Measurements from ENCODE around the gene USP10.

USP10 gene

GRCh38 chr16:84714028-84714427 lies 14.2 kb downstream of the USP10 start:
- H3K27me3 ChIP-seq (ENCODE audit: control insufficient read depth in 1 of 2, insufficient read depth in 1 of 2, low read length in 2 of 2): no peaks in the 10 kb centered on the region
- no peak overlapping the region for H3K4me2 ChIP-seq (ENCODE audit: low read length, poor library complexity, severe bottlenecking)
- 97% methylated on average over 3 of the region's 6 CpGs for WGBS
- H4K91ac ChIP-seq (ENCODE audit: low read length): no peak overlapping the region
- H3K4me1 ChIP-seq (ENCODE audit: control insufficient read depth, insufficient read depth, low read depth, low read length): peaks cover 18% of the 10 kb centered on the region
- H3K18ac ChIP-seq (ENCODE audit: low read depth in 1 of 2, low read length in 2 of 2): no peak overlapping the region
- H4K8ac ChIP-seq (ENCODE audit: low read length): no peak overlapping the region
- no peak overlapping the region for H3K4me3 ChIP-seq (ENCODE audit: insufficient read depth in 1 of 2, low read depth in 1 of 2, low read length in 2 of 2)
- no peaks in the 10 kb centered on the region for H3K79me1 ChIP-seq (replicated peaks; ENCODE audit: low read length, poor library complexity, severe bottlenecking)
- peaks cover 12 to 14% of the 10 kb centered on the region in 2 experiments for H3K36me3 ChIP-seq (ENCODE audit: control insufficient read depth in 1 of 2, insufficient read depth in 2 of 2, low read depth in 1 of 2, low read length in 2 of 2)
- no peak overlapping the region for H2BK5ac ChIP-seq (ENCODE audit: low read depth, low read length, poor library complexity, severe bottlenecking)
- H3K23ac ChIP-seq (ENCODE audit: low read length in 2 of 2): no peak overlapping the region
- DNase-seq: no peak
- H3K9me3 ChIP-seq (ENCODE audit: control insufficient read depth, low read length): no peaks in the 10 kb centered on the region
- no peak overlapping the region for H2BK12ac ChIP-seq (ENCODE audit: low read length in 2 of 2)
- H3K9ac ChIP-seq (ENCODE audit: low read length): no peak overlapping the region
- no peak overlapping the region for H3K4ac ChIP-seq (ENCODE audit: low read depth in 1 of 2, low read length in 2 of 2)
- no peak overlapping the region for H3K14ac ChIP-seq (ENCODE audit: low read length in 2 of 2)
- no peak overlapping the region for H2BK15ac ChIP-seq (ENCODE audit: low read depth, poor library complexity, severe bottlenecking)
- no peak overlapping the region for H2BK120ac ChIP-seq (ENCODE audit: low read depth, low read length)
- no peak overlapping the region for H2AFZ ChIP-seq (ENCODE audit: low read depth, low read length)
- H2AK5ac ChIP-seq (ENCODE audit: low read length, severe bottlenecking): peak overlapping the region; percentile 61
- H3K27ac ChIP-seq (ENCODE audit: low read length, poor library complexity, severe bottlenecking): no peak overlapping the region

DNA sequence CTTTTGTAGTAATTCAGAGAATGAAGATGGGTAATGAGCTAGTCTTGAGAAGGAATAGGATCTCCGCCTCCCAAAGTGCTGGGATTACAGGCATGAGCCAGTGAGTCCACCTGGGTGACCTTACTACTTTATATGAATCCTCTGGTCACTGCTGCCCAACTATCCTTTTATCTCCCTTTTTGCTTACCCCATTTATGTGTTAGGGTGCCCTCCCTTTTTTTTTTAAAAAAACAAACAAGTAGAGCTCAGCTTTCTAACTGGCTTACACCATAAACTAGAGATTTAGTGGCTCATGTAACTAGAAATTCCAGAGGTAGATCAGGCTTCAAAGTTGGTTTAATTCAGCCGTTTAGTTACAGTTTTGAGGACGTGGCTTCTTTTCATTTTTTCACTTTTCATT lies 15.6 kb downstream of the USP10 start:
- no peak overlapping the region for H2BK120ac ChIP-seq (ENCODE audit: low read depth, low read length)
- H3K18ac ChIP-seq (ENCODE audit: low read depth in 1 of 2, low read length in 2 of 2): no peak overlapping the region
- H3K9ac ChIP-seq (ENCODE audit: low read length): no peak overlapping the region
- no peak overlapping the region for H3K23ac ChIP-seq (ENCODE audit: low read length in 2 of 2)
- no peak overlapping the region for H4K91ac ChIP-seq (ENCODE audit: low read length)
- H3K4me1 ChIP-seq (ENCODE audit: control insufficient read depth, insufficient read depth, low read depth, low read length): peaks cover 20% of the 10 kb centered on the region
- no peak overlapping the region for H2BK15ac ChIP-seq (ENCODE audit: low read depth, poor library complexity, severe bottlenecking)
- H3K27me3 ChIP-seq (ENCODE audit: control insufficient read depth in 1 of 2, insufficient read depth in 1 of 2, low read length in 2 of 2): no peaks in the 10 kb centered on the region
- H3K27ac ChIP-seq (ENCODE audit: low read length, poor library complexity, severe bottlenecking): no peak overlapping the region
- 95% methylated on average over 3 of the region's 3 CpGs for WGBS
- H4K8ac ChIP-seq (ENCODE audit: low read length): no peak overlapping the region
- H3K9me3 ChIP-seq (ENCODE audit: control insufficient read depth, low read length): no peaks in the 10 kb centered on the region
- DNase-seq: no peak
- H3K4me2 ChIP-seq (ENCODE audit: low read length, poor library complexity, severe bottlenecking): no peak overlapping the region
- H3K36me3 ChIP-seq (ENCODE audit: control insufficient read depth in 1 of 2, insufficient read depth in 2 of 2, low read depth in 1 of 2, low read length in 2 of 2): peaks cover 9 to 17% of the 10 kb centered on the region in 2 experiments
- H3K4ac ChIP-seq (ENCODE audit: low read depth in 1 of 2, low read length in 2 of 2): no peak overlapping the region
- H3K14ac ChIP-seq (ENCODE audit: low read length in 2 of 2): no peak overlapping the region
- no peaks in the 10 kb centered on the region for H3K79me1 ChIP-seq (replicated peaks; ENCODE audit: low read length, poor library complexity, severe bottlenecking)
- H2BK12ac ChIP-seq (ENCODE audit: low read length in 2 of 2): no peak overlapping the region
- H2AFZ ChIP-seq (ENCODE audit: low read depth, low read length): no peak overlapping the region
- no peak overlapping the region for H2AK5ac ChIP-seq (ENCODE audit: low read length, severe bottlenecking)
- H2BK5ac ChIP-seq (ENCODE audit: low read depth, low read length, poor library complexity, severe bottlenecking): no peak overlapping the region
- no peak overlapping the region for H3K4me3 ChIP-seq (ENCODE audit: insufficient read depth in 1 of 2, low read depth in 1 of 2, low read length in 2 of 2)

DNA sequence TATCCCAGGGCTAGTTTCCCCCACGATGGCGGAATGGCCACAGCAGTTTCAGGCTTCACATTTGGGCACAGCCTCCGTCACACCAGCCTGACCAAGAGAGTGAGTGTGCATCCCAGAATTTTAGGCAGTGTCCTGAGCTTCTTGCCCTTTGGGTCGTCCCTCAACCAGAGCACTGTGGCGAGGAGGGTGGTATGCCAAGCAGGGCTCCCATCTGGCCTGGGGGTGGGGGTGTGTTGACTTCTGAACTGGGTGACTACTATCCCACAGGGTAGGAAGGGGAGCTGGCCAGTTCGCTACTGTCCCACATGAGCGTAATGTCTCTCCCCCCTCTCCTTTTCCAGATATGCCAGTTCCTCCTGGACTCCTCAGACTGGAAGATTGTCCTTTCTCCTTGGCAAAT lies 16.1 kb downstream of the USP10 start:
- H3K79me1 ChIP-seq (replicated peaks; ENCODE audit: low read length, poor library complexity, severe bottlenecking): peaks cover 1% of the 10 kb centered on the region
- peaks cover 20% of the 10 kb centered on the region for H3K4me1 ChIP-seq (ENCODE audit: control insufficient read depth, insufficient read depth, low read depth, low read length)
- no peak overlapping the region for H2BK12ac ChIP-seq (ENCODE audit: low read length in 2 of 2)
- H4K91ac ChIP-seq (ENCODE audit: low read length): no peak overlapping the region
- H3K4ac ChIP-seq (ENCODE audit: low read depth in 1 of 2, low read length in 2 of 2): no peak overlapping the region
- no peak overlapping the region for H3K4me2 ChIP-seq (ENCODE audit: low read length, poor library complexity, severe bottlenecking)
- H3K23ac ChIP-seq (ENCODE audit: low read length in 2 of 2): no peak overlapping the region
- no peak overlapping the region for H3K18ac ChIP-seq (ENCODE audit: low read depth in 1 of 2, low read length in 2 of 2)
- H3K27ac ChIP-seq (ENCODE audit: low read length, poor library complexity, severe bottlenecking): no peak overlapping the region
- 97% methylated on average over 7 of the region's 7 CpGs for WGBS
- no peak overlapping the region for H2BK5ac ChIP-seq (ENCODE audit: low read depth, low read length, poor library complexity, severe bottlenecking)
- H2BK15ac ChIP-seq (ENCODE audit: low read depth, poor library complexity, severe bottlenecking): no peak overlapping the region
- H3K14ac ChIP-seq (ENCODE audit: low read length in 2 of 2): no peak overlapping the region
- no peak overlapping the region for H2AK5ac ChIP-seq (ENCODE audit: low read length, severe bottlenecking)
- no peak overlapping the region for H2AFZ ChIP-seq (ENCODE audit: low read depth, low read length)
- no peaks in the 10 kb centered on the region for H3K9me3 ChIP-seq (ENCODE audit: control insufficient read depth, low read length)
- H4K8ac ChIP-seq (ENCODE audit: low read length): no peak overlapping the region
- no peak overlapping the region for H3K9ac ChIP-seq (ENCODE audit: low read length)
- H3K36me3 ChIP-seq (ENCODE audit: control insufficient read depth in 1 of 2, insufficient read depth in 2 of 2, low read depth in 1 of 2, low read length in 2 of 2): peaks cover 9 to 15% of the 10 kb centered on the region in 2 experiments
- H3K4me3 ChIP-seq (ENCODE audit: insufficient read depth in 1 of 2, low read depth in 1 of 2, low read length in 2 of 2): no peak overlapping the region
- H3K27me3 ChIP-seq (ENCODE audit: control insufficient read depth in 1 of 2, insufficient read depth in 1 of 2, low read length in 2 of 2): no peaks in the 10 kb centered on the region
- no peak overlapping the region for H2BK120ac ChIP-seq (ENCODE audit: low read depth, low read length)
- no peak for DNase-seq

- Histone ChIP-seq H2AK5ac (ENCODE audit: low read length, severe bottlenecking) (no peak overlapping the region), H2BK15ac (ENCODE audit: low read depth, poor library complexity, severe bottlenecking) (no peak overlapping the region), H2AFZ (ENCODE audit: low read depth, low read length) (no peak overlapping the region), H3K4ac (ENCODE audit: low read depth in 1 of 2, low read length in 2 of 2) (no peak overlapping the region), H3K9ac (ENCODE audit: low read length) (no peak overlapping the region), H3K18ac (ENCODE audit: low read depth in 1 of 2, low read length in 2 of 2) (no peak overlapping the region), H4K91ac (ENCODE audit: low read length) (no peak overlapping the region), H3K9me3 (ENCODE audit: control insufficient read depth, low read length) (no peaks in the 10 kb centered on the region), H3K27ac (ENCODE audit: low read length, poor library complexity, severe bottlenecking) (no peak overlapping the region), H3K4me3 (ENCODE audit: insufficient read depth in 1 of 2, low read depth in 1 of 2, low read length in 2 of 2) (no peak overlapping the region), H3K14ac (ENCODE audit: low read length in 2 of 2) (no peak overlapping the region), H3K36me3 (ENCODE audit: control insufficient read depth in 1 of 2, insufficient read depth in 2 of 2, low read depth in 1 of 2, low read length in 2 of 2) (peaks cover 13 to 14% of the 10 kb centered on the region in 2 experiments), H3K23ac (ENCODE audit: low read length in 2 of 2) (no peak overlapping the region), H3K4me2 (ENCODE audit: low read length, poor library complexity, severe bottlenecking) (no peak overlapping the region), H4K8ac (ENCODE audit: low read length) (no peak overlapping the region), H3K27me3 (ENCODE audit: control insufficient read depth in 1 of 2, insufficient read depth in 1 of 2, low read length in 2 of 2) (no peaks in the 10 kb centered on the region), H3K79me1 (replicated peaks; ENCODE audit: low read length, poor library complexity, severe bottlenecking) (peaks cover 1% of the 10 kb centered on the region), H3K4me1 (ENCODE audit: control insufficient read depth, insufficient read depth, low read depth, low read length) (peaks cover 20% of the 10 kb centered on the region), H2BK120ac (ENCODE audit: low read depth, low read length) (no peak overlapping the region), H2BK5ac (ENCODE audit: low read depth, low read length, poor library complexity, severe bottlenecking) (no peak overlapping the region), H2BK12ac (ENCODE audit: low read length in 2 of 2) (no peak overlapping the region)
- 90% methylated on average over 7 of the region's 7 CpGs for WGBS
- DNase-seq: no peak
Measured at GRCh38 chr16:84716740-84717139, 16.9 kb downstream of the USP10 start.

All from mesenchymal stem cell (in vitro differentiated cells and primary cell).